ENCODE results near the gene RAI1.
A peak's percentile ranks its signal among the peaks of the same experiment; 100 is the strongest.

RAI1 gene

DNA sequence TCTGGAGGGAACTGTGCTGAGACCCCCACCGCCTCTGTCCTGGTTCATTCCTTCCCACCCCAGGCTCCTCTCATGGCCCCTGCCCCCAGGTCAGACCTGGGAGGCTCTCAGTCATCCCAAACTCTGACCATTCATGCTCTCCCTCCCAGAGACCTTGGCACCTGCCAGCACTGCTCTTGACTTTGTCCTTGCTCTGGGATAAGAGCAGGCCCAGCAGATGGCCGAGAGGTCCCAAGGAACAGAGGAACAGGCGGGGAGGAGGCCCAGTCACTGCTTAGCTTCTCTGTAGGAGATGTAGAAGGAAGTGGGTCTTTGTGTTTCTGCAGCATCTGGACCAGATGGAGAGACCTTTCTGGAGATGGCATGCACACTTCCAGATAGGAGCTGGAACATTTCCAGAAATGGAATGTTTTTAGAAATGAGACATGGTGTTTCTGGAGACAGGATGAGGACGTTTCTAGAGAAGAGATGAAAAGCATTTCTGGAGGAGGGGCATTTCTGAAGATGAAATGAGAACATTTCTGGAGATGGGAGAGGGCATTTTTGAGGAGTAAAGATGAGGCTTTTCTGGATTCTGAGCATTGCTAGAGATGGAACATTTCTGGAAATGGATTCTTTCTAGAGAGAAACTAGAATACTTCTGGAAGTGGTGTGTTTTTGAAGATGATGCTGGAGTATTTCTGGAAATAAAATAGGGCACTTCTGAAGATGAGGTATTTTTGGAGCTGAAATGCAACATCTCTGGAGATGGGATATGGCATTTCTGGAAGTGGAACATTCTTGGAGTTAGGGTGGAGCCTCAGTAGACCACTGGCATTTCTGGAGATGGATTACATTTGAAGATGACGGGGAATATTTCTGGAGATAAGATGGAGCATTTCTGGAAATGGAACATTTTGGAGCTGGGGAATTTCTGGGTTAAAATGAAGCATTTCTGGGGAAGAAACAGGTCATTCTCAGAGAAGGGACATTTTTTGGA is 55.2 kb downstream of the RAI1 start:
- DNase-seq: no peak

DNA sequence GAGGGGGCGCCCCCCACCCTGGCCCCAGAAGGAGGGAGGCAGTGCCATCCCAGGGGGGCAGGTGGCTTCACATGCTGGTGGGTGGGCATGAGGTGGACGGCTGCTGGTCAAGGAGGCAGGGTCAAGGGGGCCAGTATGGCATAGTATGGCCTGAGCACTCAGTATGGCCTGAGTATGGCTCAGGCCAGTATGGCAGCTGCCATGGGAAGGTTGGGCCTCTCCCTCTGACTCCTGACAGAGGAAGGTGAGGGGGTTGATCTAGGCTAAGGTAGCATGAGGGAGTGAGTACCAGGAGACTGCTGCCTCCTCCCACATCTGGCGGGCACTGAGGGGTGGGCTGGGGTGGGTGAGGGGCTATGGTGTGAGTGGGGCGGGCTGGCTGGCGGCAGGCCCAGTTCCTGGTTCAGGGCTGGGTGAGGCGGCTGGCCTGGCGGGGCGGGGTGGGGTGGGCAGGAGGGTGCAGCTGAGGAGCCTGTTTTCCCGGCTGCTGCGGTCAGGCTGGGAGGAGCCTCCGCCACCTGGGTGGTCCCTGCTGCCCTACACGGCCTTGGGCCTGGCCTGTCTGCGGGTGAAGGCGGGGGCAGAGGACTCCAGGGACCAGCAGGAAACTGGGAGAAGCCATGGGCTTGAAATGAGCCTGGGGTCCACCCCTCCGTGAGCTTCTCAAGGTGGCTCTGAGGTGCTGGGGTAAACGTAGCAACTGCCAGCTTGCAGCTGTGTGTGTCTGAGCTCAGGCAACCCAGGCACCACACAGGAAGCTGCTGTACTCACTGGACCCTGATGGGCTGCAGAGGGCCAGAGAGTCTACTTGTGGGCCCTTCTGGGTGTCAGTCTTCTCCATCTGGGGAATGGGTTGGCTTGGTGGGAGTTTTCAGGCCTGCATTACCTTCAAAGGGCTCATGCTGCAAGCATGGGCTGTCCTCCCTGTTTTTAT is 57.0 kb downstream of the RAI1 start:
- DNase-seq: peak; percentile 80

DNA sequence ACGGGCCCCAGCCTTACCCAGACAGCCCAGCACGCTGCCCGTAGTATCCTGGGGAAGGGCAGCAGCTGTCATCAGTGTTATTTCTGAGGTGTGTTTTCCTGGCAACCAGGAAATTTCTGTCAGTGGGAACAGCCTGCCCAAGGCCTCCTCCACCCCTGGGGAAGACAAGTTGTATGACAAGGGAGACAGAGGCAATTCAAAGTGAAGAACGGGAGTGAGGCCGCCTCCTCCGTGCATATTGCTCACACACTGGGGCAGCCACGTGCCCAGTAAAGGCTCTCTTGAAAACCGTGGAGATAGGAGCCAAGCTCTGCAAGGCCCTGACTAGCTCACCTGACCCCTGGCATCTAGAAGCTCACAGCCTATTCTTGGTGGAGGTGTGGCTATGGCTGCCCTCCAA is 57.6 kb downstream of the RAI1 start:
- DNase-seq: no peak

DNA sequence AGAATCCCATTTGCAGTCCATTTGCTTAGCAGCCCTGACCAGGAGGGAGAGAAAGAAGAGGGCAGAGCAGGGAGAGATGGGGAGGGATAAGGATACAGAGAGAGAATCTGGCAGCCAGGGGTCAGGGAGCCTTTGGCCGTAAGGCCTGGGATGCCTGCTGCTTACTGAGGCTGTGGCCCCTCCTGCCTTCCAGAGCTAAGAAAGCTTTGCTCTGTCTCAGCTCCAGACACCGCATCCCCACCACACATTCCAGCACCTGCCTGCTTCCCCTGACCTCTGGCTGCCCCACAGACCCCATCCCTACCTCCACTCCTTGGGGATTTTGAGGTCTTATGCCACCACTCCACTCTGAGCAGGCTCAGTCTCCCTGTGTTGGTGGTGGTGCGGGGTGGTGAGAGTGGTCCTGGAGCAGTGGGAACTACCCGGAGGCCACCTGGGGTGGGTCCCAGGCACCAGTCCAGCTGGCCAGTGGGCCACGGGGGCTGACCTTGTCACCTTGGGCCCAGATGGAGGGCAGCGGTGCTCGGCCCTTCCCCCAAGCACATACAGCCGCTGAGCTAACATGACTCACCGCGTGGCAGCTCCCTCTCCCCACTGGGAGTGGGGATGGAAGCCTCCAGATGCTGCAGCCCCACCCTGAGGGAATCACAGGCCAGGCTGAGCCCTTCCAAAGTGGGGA is 58.3 kb downstream of the RAI1 start:
- peak; percentile 45 for DNase-seq

DNA sequence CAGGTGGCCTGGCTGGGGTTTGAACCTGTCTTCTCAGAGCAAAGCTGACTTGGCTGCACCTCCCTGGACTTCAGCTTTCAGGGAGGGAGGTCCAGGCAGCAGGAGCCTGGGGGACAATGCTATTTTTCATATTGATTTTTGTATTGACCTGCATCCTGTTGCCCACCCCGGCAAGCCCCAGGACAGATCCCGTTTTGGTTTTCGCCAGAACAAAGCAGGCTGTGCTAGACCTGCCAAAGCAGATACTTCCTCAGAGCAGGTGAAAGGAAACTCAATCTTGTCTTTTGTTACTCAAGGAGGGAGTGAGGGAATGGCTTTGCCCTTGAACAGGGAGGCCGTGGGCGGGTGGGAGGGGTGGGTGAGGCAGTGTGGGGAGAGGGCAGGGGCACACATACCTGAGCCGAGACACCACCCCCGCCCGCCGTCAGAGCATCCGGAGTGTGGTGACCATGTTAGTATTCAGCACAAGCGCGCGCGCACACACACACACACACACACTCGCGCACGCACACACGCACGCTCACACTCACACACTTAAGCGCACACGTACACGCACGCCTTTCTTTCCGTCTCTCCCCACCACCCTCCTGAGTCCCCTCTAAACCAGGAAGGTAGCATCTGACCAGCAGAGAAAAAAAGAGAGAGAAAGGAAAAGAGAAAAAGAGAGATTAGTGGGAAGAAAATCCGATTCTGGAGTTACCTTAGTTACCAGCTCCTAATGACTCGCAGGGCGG is 59.5 kb downstream of the RAI1 start:
- peak; percentile 52 for DNase-seq

DNA sequence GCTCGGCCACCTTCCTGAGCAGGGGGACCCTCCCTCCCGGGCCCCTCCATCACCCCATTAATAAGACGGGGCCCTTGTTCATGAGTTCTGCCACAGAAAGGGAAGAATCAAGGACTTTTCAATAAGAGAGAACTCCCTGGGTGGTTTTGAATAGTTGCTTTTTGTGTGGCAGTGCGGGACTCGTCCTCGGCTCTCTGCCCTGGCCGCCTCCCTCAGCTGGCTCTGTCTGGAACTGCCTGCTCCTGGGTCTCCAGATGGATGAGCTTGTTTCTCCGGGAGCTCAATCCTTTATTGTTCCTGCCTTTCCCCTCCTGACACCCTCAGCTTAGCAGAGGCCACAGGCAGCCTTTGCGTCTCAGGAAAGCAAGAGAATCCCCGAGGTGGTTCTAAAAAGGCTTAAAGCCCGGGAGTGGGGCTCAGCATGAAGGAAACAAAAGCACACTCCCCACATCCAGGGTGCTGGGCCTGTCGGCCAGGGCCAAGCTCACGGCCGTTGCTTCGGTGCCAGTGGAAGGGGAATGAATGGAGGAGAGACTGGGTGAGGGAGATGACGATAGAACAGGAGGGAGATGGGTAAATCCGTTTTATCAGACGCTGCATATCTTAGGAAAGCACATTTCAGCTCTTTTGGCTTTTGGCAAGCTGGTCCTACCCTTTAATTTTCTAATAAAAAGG is 60.2 kb downstream of the RAI1 start:
- DNase-seq: peak; percentile 70

DNA sequence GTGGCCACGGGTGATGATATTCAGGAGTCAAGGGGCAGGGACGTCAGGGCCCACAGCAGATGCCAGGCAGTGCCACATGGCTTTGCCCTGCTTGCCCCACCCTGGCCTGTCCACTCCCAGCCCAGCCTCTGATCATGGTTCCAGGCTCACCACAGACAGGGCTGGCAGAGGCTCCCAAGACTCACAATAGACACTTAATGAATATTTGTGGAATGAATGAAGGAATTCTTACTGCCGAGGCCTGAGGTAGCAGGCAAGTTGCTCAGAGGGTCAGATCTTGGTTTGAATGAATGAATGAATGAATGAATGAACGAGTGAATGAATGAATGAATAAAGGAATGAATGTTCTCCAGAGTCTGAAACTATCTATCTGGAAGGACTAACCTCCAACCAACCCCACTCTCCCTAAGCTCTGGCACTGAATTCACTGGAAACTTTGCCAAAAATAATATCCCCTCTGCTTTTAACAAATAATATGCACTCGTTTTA is 60.9 kb downstream of the RAI1 start:
- peak; percentile 49 for DNase-seq

DNA sequence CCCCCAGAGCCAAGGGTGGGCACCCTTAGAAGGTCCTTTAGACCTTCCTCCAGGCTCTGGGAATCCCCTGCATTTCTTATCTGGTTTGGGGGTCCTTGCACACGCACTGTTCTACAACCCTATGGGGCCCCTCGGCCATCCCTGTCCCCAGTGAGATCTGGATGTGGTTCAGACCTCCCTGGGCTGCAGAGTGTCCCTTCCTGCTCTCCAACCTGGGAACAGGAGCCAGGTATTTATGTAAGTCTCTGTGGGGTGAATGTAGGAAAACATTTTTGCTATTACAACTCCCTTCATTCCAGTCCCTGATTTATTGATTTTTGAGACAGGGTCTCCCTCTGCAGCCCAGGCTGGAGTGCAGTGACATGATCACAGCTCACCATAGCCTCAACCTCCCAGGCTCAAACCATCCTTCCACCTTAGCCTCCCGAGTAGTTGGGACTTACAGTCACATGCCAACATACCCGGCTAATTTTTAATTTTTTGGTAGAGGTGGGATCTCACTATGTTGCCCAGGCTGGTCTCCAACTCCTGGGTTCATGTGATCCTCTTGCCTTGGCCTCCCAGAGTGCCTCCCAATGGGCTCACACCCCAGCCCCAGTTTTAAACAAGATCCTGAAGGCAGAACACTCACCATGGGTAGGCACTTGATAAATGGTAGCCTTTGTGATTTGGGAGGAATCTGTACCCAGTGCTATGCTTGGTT is 61.6 kb downstream of the RAI1 start:
- no peak for DNase-seq

DNA sequence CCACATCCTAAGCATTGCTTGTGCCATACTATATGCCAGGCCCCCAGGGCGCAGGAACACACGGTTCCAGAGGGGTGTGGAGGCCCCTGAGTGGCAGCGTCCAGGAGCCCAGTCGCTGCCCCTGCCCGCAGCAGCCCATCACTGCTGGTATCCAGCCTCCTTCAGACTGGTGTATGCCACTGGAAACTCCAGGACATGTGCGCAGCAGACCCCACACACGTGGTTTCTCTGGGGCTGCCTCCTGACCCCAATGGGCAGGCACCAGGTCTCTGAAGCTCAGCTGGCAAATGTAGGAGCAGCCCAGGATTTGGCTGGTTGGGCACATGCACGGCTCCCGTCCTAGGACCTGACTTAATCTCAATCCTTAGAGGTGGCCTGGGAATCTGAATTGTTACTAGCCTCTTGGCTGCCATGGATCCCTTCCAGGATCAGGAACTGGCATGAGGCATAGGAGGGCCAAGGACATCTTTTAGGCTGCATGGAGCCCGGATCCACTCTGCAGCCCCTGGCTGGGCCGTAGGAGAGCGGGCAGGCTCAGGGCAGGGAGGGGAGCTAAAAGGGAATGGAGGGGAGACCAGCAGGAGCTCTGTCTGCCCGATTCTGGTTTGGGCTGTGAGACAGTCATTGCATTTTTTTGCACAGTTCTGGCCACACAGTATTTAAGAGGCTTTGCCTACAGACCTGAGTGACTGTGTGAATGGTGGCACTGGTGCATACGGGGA is 62.3 kb downstream of the RAI1 start:
- no peak for DNase-seq

DNA sequence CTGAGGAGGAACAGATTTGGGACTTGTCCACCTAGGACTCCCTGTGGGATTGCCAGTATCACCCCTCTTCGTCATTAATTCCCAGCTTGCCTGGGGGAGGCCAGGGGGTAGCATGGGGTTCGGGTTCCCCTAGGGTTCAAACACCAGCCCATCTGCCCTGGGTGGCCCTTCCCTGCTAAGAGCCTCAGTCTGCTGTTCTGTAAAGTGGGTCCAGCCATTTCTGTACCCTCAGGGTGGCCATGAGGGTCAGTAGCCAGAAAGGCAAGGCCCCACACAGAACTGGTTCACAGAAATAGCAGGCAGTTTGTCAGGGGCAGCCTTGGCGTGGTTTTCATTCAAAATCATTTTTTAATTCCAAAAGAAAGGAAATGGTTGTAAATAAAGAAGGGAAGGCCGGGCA is 62.9 kb downstream of the RAI1 start:
- DNase-seq: no peak

DNA sequence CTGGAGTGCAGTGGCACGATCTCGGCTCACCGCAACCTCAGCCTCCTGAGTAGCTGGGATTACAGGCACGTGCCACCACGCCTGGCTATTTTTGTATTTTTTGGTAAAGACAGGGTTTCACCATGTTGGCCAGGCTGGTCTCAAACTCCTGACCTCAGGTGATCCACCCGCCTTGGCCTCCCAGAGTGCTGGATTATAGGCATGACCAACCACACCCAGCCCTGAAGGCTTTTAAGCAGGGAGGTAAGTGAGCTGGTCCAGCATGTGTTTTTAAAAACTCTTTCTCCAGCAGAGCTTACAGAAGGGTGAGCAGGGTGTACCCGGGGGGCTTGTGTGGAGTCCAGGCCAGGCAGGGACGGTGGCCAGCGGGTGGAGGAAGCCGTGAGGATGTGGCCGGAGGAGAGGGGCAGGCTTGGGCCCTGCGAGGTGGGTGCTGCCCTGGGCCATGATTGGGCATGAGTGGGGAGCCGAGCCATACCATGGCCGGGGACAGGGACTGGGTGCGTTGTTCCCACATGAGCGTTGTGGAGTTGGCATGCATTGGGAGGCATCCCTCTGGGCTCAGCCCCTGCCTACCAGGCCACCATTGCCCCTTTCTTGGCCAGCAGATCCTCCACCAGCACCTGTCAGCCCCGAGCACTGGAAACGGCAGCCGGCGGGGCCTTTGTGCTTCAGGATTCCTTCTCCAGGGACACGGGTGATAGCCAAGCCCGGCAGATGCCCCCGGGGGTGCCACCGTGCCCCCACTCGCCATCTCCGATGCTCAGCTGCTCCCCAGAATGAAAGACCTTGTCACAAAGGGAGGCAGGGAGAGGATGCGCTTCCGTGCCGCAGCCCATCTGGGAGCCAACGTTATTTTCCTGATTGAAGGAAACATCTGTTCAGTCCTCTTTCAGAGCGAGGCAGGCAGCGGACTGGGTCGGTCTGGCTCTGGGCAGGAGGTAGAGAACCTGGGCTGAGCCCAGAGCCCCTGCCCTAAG is 64.5 kb downstream of the RAI1 start:
- DNase-seq: no peak

DNA sequence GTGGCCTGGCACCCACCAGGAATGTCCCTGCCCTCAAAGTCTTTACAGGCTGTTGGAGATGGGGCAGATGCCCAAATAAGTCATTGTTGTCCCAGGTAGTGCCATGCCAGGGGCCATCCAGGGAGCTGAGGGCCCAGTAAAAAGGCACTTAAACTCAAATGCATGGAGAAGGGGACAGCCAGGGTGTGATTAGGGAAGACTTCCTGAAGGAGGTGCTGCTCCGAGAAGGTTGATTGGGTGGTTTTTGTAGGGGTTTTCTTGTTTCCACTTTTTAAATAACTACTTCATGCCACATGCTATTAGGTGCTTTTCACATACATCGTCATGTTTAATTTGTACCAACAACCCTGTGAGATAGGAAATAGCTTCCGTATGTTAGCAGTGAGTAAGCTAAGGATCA is 66.9 kb downstream of the RAI1 start:
- DNase-seq: no peak

DNA sequence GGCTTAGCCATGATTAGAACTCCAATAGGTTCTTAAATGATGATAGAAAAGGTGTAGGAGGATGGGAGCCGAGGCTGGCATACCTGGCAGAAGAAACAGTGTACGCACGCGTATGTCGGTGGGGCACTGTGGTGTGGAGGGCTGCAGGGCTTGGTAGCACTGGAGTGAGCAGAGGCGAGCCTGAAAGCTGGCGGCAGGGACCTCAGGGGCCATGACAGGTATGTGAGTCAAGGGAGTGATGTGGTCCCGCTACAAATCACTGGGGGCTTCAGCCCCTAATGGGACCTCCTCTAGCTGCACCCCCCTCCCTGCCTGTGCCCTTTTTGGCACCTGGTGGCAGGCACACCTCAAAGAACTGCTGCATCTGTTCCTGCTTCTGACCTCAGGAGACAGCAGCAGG is 67.3 kb downstream of the RAI1 start:
- no peak for DNase-seq

DNA sequence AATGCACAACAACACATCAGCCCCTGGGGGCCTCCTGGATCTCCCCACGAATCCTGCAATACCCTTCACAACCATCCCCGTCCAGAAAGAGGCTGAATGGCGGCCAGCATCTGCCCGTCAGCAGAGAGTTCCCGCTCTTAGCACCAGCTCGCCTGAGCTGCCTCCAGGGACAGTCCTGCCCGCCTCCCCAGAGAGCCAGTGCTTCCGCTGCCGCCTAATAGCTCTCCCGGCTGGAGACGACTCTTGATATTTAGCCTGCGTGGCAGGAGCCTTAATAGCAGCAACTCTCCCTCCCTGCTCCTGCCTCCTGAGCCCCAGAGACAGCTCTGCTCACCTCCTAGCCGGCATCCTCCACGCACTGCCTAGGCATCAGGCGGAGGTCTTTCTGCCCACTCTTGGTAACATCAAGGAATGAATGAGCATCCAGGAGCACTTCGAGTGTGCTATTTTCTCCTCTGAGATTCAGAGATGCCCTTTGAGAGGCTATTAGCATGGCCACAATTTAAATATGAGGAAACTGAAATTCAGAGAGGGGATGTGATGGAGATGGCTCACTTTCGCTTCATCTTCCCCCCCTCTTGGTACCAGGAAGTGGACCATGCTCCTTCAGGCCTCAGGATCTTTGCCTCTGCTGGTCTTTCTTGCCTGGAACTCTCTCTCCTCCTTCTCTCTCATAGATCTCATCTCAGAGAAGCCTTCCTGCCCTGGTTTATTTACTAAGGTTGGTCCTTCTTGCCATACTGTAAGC is 67.9 kb downstream of the RAI1 start:
- DNase-seq: no peak

DNA sequence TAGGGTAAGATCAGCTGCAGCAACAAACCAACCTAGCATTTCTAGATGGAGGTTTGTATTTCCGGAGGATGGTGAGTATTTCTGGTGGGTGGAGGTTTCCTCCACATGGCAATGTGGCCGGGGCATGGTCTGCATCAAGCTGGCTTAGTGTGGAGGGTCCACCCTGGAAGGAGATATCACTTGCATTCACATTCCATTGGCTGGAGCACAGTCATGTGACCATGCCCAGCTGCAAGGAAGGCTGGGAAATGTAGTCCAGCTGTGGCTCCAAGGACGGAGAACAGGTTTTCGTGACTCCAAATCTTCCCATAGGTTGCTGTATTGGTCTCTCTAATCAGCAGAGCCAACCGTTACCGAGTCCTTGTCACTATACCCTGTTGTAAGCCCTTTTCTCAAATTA is 68.7 kb downstream of the RAI1 start:
- DNase-seq: peak; percentile 77

DNA sequence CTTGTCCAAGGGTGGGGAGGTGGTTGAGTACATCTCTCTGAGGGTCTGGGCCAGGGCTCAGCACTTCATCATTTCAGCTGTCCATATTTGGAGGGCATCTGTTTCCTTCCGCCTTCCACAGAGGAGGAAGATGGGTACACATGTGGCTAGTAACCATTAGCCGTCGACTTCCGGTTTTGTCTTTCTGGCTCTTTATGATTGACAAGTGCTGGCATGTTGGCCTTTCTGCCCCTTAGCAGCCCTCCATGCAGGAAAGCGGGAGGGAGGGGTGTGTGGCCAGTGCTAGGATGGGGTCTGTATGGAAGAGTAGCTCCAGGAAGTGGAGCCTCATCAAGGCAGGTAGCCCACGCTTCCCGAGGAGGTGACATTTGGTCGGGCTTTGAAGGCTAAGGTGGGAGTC is 69.6 kb downstream of the RAI1 start:
- no peak for DNase-seq

DNA sequence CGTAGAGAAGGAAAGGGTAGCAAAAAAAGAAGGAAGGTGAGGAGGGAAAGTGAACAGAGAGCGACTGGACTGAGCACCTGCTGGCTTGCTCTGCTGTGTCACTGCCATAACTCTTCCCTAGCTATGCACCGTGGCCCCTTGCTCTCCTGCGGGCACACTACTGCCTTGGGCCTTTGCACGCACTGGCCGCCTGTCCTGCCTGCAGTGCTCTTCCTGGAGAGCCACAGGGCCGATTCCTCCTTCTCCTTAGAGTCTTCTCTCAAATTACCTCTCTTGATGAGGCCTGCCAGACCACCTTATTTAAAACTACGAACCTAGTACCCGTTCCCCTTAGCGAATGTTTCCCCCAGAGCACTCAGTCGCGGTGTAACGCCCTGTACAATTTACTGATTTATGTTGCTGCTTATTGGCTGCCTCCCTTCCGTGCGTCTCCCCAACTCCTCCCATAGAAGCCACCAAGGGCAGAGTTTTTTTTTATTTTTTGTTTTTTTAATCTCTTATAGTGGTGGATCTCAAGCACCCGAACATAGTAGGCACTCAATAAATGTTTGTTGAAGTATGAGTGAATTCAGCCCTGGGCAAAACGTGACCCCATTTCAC is 70.3 kb downstream of the RAI1 start:
- DNase-seq: no peak
